Liver (tissue), 9 donors: ENCODE data around the gene ERP44. TPM values are rescaled to one million over a fixed set of nuclear protein-coding genes. Genes with fewer than 3 reads are reported as not detected.

Experiments
- DNase-seq: peaks from one replicate; pipeline ENCODE4 v3.0.0-alpha.2; 2017; ENCODE audit warnings: low spot score
- H3K27ac ChIP-seq, 2 donors: one replicate each; pipeline ENCODE4 v1.7.0; 2013; ENCODE audit warnings: inconsistent platforms in 2 of 2, low read length in 2 of 2, control low read depth in 1 of 2, low read depth in 1 of 2, mild to moderate bottlenecking in 1 of 2
- H3K27me3 ChIP-seq, 4 donors: one replicate each; pipeline versions ENCODE4 v1.6.1 to v1.7.0; 2013; ENCODE audit warnings: low read length in 3 of 4, inconsistent platforms in 1 of 4, mild to moderate bottlenecking in 1 of 4, moderate library complexity in 1 of 4; ENCODE audit not compliant: control insufficient read depth in 4 of 4, insufficient read depth in 4 of 4
- H3K36me3 ChIP-seq, 4 donors: one replicate each; pipeline versions ENCODE4 v1.6.1 to v1.7.0; 2013; ENCODE audit warnings: low read length in 3 of 4, mild to moderate bottlenecking in 3 of 4, low read depth in 1 of 4, moderate library complexity in 1 of 4; ENCODE audit not compliant: control insufficient read depth in 4 of 4, insufficient read depth in 3 of 4
- H3K4me1 ChIP-seq, 4 donors: one replicate each; pipeline versions ENCODE4 v1.6.1 to v1.7.0; 2013; ENCODE audit warnings: low read length in 3 of 4, mild to moderate bottlenecking in 3 of 4, moderate library complexity in 1 of 4; ENCODE audit not compliant: control insufficient read depth in 4 of 4, insufficient read depth in 4 of 4
- H3K4me3 ChIP-seq, 3 donors: one replicate each; pipeline versions ENCODE4 v1.6.1 to v1.7.0; 2013; ENCODE audit warnings: low read length in 3 of 3, control low read depth in 1 of 3, low read depth in 1 of 3, mild to moderate bottlenecking in 1 of 3
- H3K9ac ChIP-seq, 2 donors: one replicate each; pipeline ENCODE4 v1.7.0; 2013; ENCODE audit warnings: low read length in 2 of 2, mild to moderate bottlenecking in 2 of 2, moderate library complexity in 2 of 2, control low read depth in 1 of 2, low read depth in 1 of 2
- H3K9me3 ChIP-seq, 4 donors: one replicate each; pipeline versions ENCODE4 v1.6.1 to v1.7.0; 2013; ENCODE audit warnings: low read length in 3 of 4; ENCODE audit not compliant: control insufficient read depth in 4 of 4
- EGR1 ChIP-seq, 2 donors: IDR thresholded peaks; 2 replicates each; pipeline ENCODE4 v1.6.1; 2016 to 2018; ENCODE audit warnings: antibody characterized with exemption in 2 of 2, low read depth in 2 of 2
- FOXA1 ChIP-seq: IDR thresholded peaks from 2 replicates; pipeline ENCODE4 v1.6.1; 2016; ENCODE audit warnings: antibody characterized with exemption
- FOXA2 ChIP-seq: IDR thresholded peaks from 2 replicates; pipeline ENCODE4 v1.6.1; 2016; ENCODE audit warnings: antibody characterized with exemption
- GABPA ChIP-seq, 2 donors: IDR thresholded peaks in 1 of 2; conservative IDR thresholded peaks in 1 of 2; 2 replicates each; pipeline ENCODE4 v1.6.1; 2016; ENCODE audit warnings: antibody characterized with exemption in 2 of 2, mild to moderate bottlenecking in 1 of 2, moderate library complexity in 1 of 2
- HNF4A ChIP-seq, 2 donors: conservative IDR thresholded peaks; 2 replicates each; pipeline ENCODE4 v1.6.1; 2016; ENCODE audit warnings: antibody characterized with exemption in 2 of 2, mild to moderate bottlenecking in 2 of 2
- HNF4G ChIP-seq: IDR thresholded peaks from 2 replicates; pipeline ENCODE4 v1.6.1; 2016; ENCODE audit warnings: antibody characterized with exemption
- JUND ChIP-seq, 2 donors: IDR thresholded peaks; 2 replicates each; pipeline ENCODE4 v1.6.1; 2016; ENCODE audit warnings: antibody characterized with exemption in 2 of 2
- NR2F2 ChIP-seq: IDR thresholded peaks from 2 replicates; pipeline ENCODE4 v1.6.1; 2016; ENCODE audit warnings: antibody characterized with exemption
- RAD21 ChIP-seq, 2 donors: IDR thresholded peaks; 2 replicates each; pipeline ENCODE4 v1.6.1; 2016; ENCODE audit warnings: antibody characterized with exemption in 2 of 2, mild to moderate bottlenecking in 2 of 2
- RXRA ChIP-seq, 2 donors: IDR thresholded peaks; 2 replicates each; pipeline ENCODE4 v1.6.1; 2017 to 2018; ENCODE audit warnings: antibody characterized with exemption in 2 of 2, mild to moderate bottlenecking in 1 of 2
- SP1 ChIP-seq: IDR thresholded peaks from 2 replicates; pipeline ENCODE4 v1.6.1; 2018; ENCODE audit warnings: antibody characterized with exemption, mild to moderate bottlenecking
- WGBS: extraction: QIAGEN DNeasy Blood & Tissue Kit; methylation state at CpG from one replicate; pipeline ENCODE4 v1.1.7; 2013; 5-methylcytosine and 5-hydroxymethylcytosine counted together
- polyA plus RNA-seq, 2 donors: library from polyadenylated mRNA; stranded (reverse) in 1 of 2; unstranded in 1 of 2; fragments of 200-250 nt in 1 of 2; fragments of >200 nt in 1 of 2; fragmentation: Nextera tagmentation in 1 of 2; extraction: Ambion mirVana in 1 of 2; gene quantifications; one replicate each; pipeline versions ENCODE4 v1.2.1 to v1.2.3, GENCODE V29; 2013 to 2015
- total RNA-seq, 2 donors: library from RNA; depleted of rRNA; stranded (reverse); fragments of >200 nt; gene quantifications; one replicate each; pipeline ENCODE4 v1.2.3, GENCODE V29; 2014
- TF ChIP-seq, protein P1 (sequence below): IDR thresholded peaks from 2 replicates; pipeline ENCODE4 v1.6.1; 2016; ENCODE audit warnings: antibody characterized with exemption
- TF ChIP-seq, protein P2 (sequence below): fragments of 150-350 bp; IDR thresholded peaks from 2 replicates; pipeline ENCODE4 v1.5.1; 2017; ENCODE audit warnings: improper control_type of control experiment, low read depth, low read length; ENCODE audit not compliant: missing input control
- TF ChIP-seq, protein P3 (sequence below): IDR thresholded peaks from 2 replicates; pipeline ENCODE4 v1.6.1; 2016; ENCODE audit warnings: antibody characterized with exemption
- TF ChIP-seq, protein P4 (sequence below): IDR thresholded peaks from 2 replicates; pipeline ENCODE4 v1.6.1; 2016; ENCODE audit warnings: antibody characterized with exemption
- donor health status: healthy.
- donor health status: healthy.
- donor health status: healthy.
- donor health status: healthy.
- donor health status: healthy.

ERP44 gene
- total and polyA plus RNA-seq, 4 donors, result 13.0 to 26.8 (median 19.3) TPM

DNA sequence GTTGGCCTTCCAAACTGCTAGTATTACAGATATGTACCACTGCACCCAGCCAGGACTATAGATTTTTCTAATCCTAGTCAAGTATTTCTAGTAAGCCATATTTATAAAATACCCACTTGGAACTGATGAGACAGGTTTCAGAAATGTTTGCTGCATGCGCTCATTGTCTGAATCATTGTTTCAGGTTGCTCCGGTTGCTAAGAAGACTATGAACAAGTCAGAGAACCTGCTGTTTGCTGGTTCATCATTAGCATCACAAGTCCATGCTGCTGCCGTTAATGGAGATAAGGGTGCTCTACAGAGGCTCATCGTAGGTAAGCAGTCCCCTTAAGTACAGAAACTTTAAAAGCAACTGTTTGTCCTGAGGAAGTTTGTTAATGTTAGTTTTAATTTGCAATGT is 5.5 kb upstream of the ERP44 start:
- H3K4me3 ChIP-seq, result no peak overlapping the region
- no peaks in the 10 kb centered on the region for H3K9me3 ChIP-seq
- no peak for DNase-seq
- no peak for TF ChIP-seq NR2F2
- TF ChIP-seq, protein P1, sequence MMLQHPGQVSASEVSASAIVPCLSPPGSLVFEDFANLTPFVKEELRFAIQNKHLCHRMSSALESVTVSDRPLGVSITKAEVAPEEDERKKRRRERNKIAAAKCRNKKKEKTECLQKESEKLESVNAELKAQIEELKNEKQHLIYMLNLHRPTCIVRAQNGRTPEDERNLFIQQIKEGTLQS, result no peak
- TF ChIP-seq, protein P2, sequence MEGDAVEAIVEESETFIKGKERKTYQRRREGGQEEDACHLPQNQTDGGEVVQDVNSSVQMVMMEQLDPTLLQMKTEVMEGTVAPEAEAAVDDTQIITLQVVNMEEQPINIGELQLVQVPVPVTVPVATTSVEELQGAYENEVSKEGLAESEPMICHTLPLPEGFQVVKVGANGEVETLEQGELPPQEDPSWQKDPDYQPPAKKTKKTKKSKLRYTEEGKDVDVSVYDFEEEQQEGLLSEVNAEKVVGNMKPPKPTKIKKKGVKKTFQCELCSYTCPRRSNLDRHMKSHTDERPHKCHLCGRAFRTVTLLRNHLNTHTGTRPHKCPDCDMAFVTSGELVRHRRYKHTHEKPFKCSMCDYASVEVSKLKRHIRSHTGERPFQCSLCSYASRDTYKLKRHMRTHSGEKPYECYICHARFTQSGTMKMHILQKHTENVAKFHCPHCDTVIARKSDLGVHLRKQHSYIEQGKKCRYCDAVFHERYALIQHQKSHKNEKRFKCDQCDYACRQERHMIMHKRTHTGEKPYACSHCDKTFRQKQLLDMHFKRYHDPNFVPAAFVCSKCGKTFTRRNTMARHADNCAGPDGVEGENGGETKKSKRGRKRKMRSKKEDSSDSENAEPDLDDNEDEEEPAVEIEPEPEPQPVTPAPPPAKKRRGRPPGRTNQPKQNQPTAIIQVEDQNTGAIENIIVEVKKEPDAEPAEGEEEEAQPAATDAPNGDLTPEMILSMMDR, result no peak
- TF ChIP-seq FOXA1, result no peak
- TF ChIP-seq HNF4G, result no peak
- TF ChIP-seq EGR1 (IDR thresholded peaks at IDR 0.05; ENCODE audit: low read depth in 2 of 2), result no peak
- no peak for TF ChIP-seq HNF4A (conservative IDR thresholded peaks at IDR 0.05)
- TF ChIP-seq GABPA (IDR thresholded peaks at IDR 0.05 in 1 of 2, conservative IDR thresholded peaks at IDR 0.05 in 1 of 2), result no peak
- TF ChIP-seq, protein P3, sequence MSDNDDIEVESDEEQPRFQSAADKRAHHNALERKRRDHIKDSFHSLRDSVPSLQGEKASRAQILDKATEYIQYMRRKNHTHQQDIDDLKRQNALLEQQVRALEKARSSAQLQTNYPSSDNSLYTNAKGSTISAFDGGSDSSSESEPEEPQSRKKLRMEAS, result no peak
- no peak for TF ChIP-seq RAD21 (IDR thresholded peaks at IDR 0.05)
- H3K4me1 ChIP-seq, result peaks cover 0 to 9% (median 4%) of the 10 kb centered on the region in 4 donors
- H3K9ac ChIP-seq, result no peak overlapping the region
- no peaks in the 10 kb centered on the region for H3K27me3 ChIP-seq
- no peak overlapping the region for H3K27ac ChIP-seq
- 94% methylated on average over 4 of the region's 4 CpGs for WGBS
- peaks cover 3 to 31% (median 26%) of the 10 kb centered on the region in 4 donors for H3K36me3 ChIP-seq

DNA sequence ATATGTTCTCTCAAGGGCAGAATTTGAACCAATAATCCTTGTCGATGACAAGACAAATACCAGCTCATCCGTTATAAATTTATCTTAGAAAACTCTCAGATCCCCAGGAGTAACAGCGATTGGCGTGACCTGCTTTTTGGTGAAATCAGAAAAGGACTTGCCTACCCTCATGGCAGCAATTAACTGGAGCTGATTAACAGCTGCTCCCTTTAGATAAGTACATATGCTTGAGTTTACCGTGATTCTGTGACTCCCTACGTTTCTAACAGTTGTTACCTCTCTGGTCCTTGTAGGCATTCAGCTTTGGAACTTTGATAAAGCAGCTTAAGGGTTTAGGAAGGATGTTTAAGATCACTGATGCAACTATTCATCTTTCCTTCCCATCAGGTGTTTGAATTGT is 2.8 kb upstream of the ERP44 start:
- Histone ChIP-seq H3K9ac (no peak overlapping the region), H3K4me3 (no peak overlapping the region), H3K36me3 (peaks cover 3 to 22% (median 19%) of the 10 kb centered on the region in 4 donors), H3K27ac (no peak overlapping the region), H3K27me3 (no peaks in the 10 kb centered on the region), H3K9me3 (no peaks in the 10 kb centered on the region), H3K4me1 (peaks cover 3 to 24% (median 14%) of the 10 kb centered on the region in 4 donors)
- no peak for DNase-seq
- WGBS, result 82% methylated on average over 6 of the region's 6 CpGs
- TF ChIP-seq, protein P2, result no peak
- TF ChIP-seq FOXA2 (no peak), EGR1 (IDR thresholded peaks at IDR 0.05; ENCODE audit: low read depth in 2 of 2) (no peak), HNF4A (conservative IDR thresholded peaks at IDR 0.05) (no peak), RXRA (IDR thresholded peaks at IDR 0.05) (no peak), FOXA1 (no peak), SP1 (no peak), RAD21 (IDR thresholded peaks at IDR 0.05) (no peak), JUND (IDR thresholded peaks at IDR 0.05) (no peak), GABPA (IDR thresholded peaks at IDR 0.05 in 1 of 2, conservative IDR thresholded peaks at IDR 0.05 in 1 of 2) (no peak), NR2F2 (no peak)
- TF ChIP-seq, protein P3, result no peak
- TF ChIP-seq, protein P4, sequence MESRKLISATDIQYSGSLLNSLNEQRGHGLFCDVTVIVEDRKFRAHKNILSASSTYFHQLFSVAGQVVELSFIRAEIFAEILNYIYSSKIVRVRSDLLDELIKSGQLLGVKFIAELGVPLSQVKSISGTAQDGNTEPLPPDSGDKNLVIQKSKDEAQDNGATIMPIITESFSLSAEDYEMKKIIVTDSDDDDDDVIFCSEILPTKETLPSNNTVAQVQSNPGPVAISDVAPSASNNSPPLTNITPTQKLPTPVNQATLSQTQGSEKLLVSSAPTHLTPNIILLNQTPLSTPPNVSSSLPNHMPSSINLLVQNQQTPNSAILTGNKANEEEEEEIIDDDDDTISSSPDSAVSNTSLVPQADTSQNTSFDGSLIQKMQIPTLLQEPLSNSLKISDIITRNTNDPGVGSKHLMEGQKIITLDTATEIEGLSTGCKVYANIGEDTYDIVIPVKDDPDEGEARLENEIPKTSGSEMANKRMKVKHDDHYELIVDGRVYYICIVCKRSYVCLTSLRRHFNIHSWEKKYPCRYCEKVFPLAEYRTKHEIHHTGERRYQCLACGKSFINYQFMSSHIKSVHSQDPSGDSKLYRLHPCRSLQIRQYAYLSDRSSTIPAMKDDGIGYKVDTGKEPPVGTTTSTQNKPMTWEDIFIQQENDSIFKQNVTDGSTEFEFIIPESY, result no peak
